Activated CD4-positive, alpha-beta memory T cell treated with anti-CD3 and anti-CD28 coated beads for 36 hours (primary cell): ENCODE results near the gene METTL13. TPM values are rescaled to one million over a fixed set of nuclear protein-coding genes. Genes with fewer than 3 reads are reported as not detected.

ENCODE experiments used
- CTCF ChIA-PET: fragments of 350-600 bp; sonication (Branson Sonifier 250); formaldehyde crosslinking; loops from one replicate; lab custom pipeline; 2021; ENCODE audit warnings: antibody characterized with exemption, inconsistent platforms; lab: Charles Lee
- POLR2A ChIA-PET: fragments of 350-600 bp; sonication (Branson Sonifier 250); formaldehyde crosslinking; loops from one replicate; lab custom pipeline; 2021; ENCODE audit warnings: antibody characterized with exemption; lab: Charles Lee
- DNase-seq: peaks from one replicate; pipeline ENCODE4 v3.0.0-alpha.2; 2020
- H3K27ac Mint-ChIP-seq: one replicate; pipeline ENCODE4 v1.8.0; 2021; ENCODE audit warnings: mixed read lengths
- H3K27me3 Mint-ChIP-seq: one replicate; pipeline ENCODE4 v1.8.0; 2021; ENCODE audit warnings: mixed read lengths
- H3K36me3 Mint-ChIP-seq: one replicate; pipeline ENCODE4 v1.8.0; 2021; ENCODE audit warnings: mixed read lengths
- H3K4me1 Mint-ChIP-seq: one replicate; pipeline ENCODE4 v1.8.0; 2021; ENCODE audit warnings: low read depth, mixed read lengths
- H3K4me3 Mint-ChIP-seq: one replicate; pipeline ENCODE4 v1.8.0; 2021; ENCODE audit warnings: mild to moderate bottlenecking, mixed read lengths
- H3K9me3 Mint-ChIP-seq: one replicate; pipeline ENCODE4 v1.8.0; 2021; ENCODE audit warnings: mixed read lengths
- intact Hi-C: fragments of 100-400 bp; cut with micrococcal nuclease; formaldehyde crosslinking; loops from one replicate; pipeline ENCODE4 v1.15.1; 2023
- total RNA-seq, 2 experiments: library from RNA; stranded (reverse); gene quantifications; one replicate each; pipeline ENCODE4 v1.2.3, GENCODE V29; 2021

METTL13 gene
- total RNA-seq, 2 experiments from 2014 or later = 45.6 to 49.8 TPM

DNA sequence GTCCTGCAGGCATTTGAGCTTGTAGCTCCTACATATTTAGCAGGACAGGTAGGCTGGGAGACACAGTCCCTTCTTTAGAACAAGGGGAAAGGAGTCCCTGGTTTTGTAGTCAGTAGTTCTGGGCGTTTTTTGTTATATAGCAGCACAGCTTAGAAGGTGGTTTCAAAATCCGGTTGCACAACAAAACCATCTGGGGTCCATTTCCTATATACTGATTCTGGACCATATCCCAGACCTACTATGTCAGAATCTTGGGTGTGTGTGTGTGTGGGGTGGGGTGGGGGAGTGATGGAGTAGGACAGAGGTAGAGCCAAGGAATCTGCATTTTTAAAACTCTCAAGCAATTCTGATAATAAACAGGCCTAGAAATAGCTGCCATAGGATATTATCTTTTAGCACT, 21.6 kb downstream of the METTL13 start:
- Mint-ChIP-seq H3K4me1 (peaks cover 3% of the 10 kb centered on the region), H3K4me3 (no peak overlapping the region), H3K36me3 (no peaks in the 10 kb centered on the region), H3K27ac (no peak overlapping the region), H3K9me3 (no peaks in the 10 kb centered on the region), H3K27me3 (no peaks in the 10 kb centered on the region)
- no peak for DNase-seq
- intact Hi-C loops = loop anchor here (5.0 kb wide), 1 partner anchor 39 kb away; the partner anchor contains the start of gene DNM3
- CTCF ChIA-PET = interaction anchor here (1.3 to 8.5 kb wide), 10 partner anchors 9 to 602 kb away, joined by 3 to 238 read pairs (median 10); partner anchors contain the start of gene DNM3
- POLR2A ChIA-PET = no interaction called here

DNA sequence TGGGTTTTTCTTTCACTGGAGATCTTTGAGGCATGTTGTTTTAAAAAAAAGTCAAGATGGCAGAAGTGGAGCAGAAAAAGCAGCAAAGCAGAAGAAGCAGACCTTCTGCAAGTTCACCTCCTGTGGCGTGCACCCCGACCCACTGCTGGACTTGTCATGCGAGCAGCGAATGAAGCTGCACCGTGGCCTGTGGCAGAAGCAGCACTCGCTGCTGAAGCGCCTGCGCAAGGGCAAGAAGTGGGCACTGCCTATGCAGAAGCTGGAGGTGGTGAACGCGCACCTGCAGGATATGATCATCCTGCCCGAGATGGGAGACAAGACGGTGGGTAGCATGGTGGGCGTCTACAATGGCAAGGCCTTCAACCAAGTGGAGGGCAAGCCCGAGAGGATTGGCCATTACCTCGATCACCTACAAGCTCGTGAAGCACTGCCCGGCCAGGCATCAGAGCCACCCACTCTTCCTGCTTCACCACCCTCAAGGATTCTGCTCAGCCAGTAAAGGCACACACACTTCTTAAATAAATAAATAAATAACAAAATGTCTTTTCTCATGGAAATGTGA, 22.1 kb downstream of the METTL13 start:
- Mint-ChIP-seq H3K27ac (no peak overlapping the region), H3K4me1 (peaks cover 3% of the 10 kb centered on the region), H3K4me3 (no peak overlapping the region), H3K36me3 (no peaks in the 10 kb centered on the region), H3K9me3 (no peaks in the 10 kb centered on the region), H3K27me3 (no peaks in the 10 kb centered on the region)
- no peak for DNase-seq
- intact Hi-C loops = loop anchor here (5.0 kb wide), 1 partner anchor 39 kb away; the partner anchor contains the start of gene DNM3
- ChIA-PET CTCF (interaction anchor here (0.7 to 8.5 kb wide), 5 partner anchors 8 to 182 kb away, joined by 3 to 238 read pairs (median 12); partner anchors contain the start of gene DNM3), POLR2A (interaction anchor here (1.8 kb wide), 1 partner anchor 9 kb away, joined by 12 read pairs; no protein-coding TSS in a partner anchor)

DNA sequence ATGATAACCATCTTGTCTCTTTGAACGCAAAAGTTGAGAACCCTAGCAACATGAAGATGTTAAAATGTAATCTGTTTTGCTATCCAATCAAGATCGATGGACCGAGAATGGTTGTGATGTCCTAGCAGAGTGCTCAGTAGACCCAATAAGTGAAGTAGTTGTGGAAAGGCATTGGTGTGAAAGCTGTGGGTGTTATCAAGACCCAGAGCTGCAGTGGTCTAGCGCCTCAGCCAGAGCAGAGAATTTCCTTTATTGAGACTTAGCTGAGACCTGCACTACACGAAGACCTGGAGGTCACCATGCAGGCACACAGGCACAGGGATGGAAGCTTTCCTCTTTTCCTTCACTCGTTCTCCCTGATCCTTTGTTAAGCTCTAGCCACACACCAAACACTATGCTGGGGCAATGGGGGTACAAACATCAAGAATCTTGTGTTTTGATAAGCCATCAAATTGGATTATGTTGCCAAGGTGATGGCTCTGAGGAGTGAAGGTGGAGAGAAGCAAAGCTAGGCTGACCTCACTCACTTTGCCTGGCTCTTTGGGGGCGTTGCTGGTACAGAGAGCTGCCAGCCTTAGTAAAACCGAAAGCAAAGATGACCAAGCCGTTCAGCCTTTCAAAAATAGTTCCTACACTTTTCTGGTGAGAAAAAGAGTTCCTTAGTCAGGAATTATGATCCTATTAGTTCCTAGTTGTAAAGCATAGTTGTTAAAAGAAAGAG, 24.1 kb downstream of the METTL13 start:
- ChIA-PET CTCF (interaction anchor here (1.1 to 8.5 kb wide), 2 partner anchors 39 to 180 kb away, joined by 4 to 238 read pairs; no protein-coding TSS in a partner anchor), POLR2A (no interaction called here)
- intact Hi-C loops = no loop called here
- H3K27me3 Mint-ChIP-seq = no peaks in the 10 kb centered on the region
- no peak for DNase-seq
- H3K36me3 Mint-ChIP-seq = no peaks in the 10 kb centered on the region
- no peak overlapping the region for H3K27ac Mint-ChIP-seq
- H3K4me3 Mint-ChIP-seq = no peak overlapping the region
- peaks cover 3% of the 10 kb centered on the region for H3K4me1 Mint-ChIP-seq
- no peaks in the 10 kb centered on the region for H3K9me3 Mint-ChIP-seq

DNA sequence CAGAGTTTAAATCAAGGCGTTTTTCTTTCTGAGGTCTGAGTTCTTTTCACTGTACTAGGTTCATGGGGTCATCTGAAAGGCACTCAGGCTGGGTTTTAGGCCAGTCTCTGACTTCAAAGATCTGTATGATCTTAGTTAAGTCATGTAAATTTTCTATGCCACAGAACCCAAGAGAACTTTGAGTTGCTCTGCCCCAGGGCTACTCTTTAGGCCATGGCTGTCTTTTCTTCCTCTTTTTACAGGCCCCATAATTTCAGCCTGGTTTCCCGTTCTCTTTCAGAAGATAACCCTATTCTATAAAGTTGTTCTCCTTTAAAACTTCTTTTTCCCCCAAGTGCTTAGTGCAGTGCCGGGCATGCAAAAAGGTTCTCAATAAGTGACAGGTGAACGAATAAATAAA, 26.1 kb downstream of the METTL13 start:
- Mint-ChIP-seq H3K27ac (no peak overlapping the region), H3K9me3 (no peaks in the 10 kb centered on the region), H3K36me3 (no peaks in the 10 kb centered on the region), H3K4me3 (no peak overlapping the region), H3K4me1 (peaks cover 3% of the 10 kb centered on the region), H3K27me3 (no peaks in the 10 kb centered on the region)
- intact Hi-C loops = no loop called here
- ChIA-PET CTCF (no interaction called here), POLR2A (no interaction called here)
- DNase-seq = no peak

DNA sequence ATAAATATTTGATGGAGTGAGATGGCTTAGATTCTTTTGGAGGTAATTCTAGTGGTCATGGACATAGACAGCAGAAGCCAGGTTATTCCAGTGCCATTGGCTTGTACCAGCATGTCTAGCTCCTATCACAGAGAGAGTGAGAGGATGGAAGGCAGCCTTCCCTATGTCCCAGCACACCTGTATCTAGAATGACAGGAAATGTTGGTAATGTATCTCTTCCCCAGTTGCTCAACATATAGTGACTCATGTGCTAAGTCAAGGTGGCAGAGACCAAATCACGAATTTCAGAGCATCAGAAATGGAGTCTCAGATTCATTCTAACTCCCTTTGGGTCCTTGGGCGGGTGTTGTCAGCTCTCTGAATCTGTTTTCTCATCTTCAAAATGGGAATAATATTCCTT, 28.4 kb downstream of the METTL13 start:
- peaks cover 3% of the 10 kb centered on the region for H3K4me1 Mint-ChIP-seq
- POLR2A ChIA-PET = no interaction called here
- CTCF ChIA-PET = interaction anchor here (0.6 to 2.2 kb wide), 2 partner anchors 8 to 35 kb away, joined by 3 to 10 read pairs; no protein-coding TSS in a partner anchor
- no peaks in the 10 kb centered on the region for H3K36me3 Mint-ChIP-seq
- no peak overlapping the region for H3K4me3 Mint-ChIP-seq
- intact Hi-C loops = no loop called here
- H3K27ac Mint-ChIP-seq = no peak overlapping the region
- no peak for DNase-seq
- no peaks in the 10 kb centered on the region for H3K27me3 Mint-ChIP-seq
- H3K9me3 Mint-ChIP-seq = no peaks in the 10 kb centered on the region

GRCh38 chr1:171811672-171812071, 30.2 kb downstream of the METTL13 start:
- no peak for DNase-seq
- H3K36me3 Mint-ChIP-seq = no peaks in the 10 kb centered on the region
- H3K9me3 Mint-ChIP-seq = no peaks in the 10 kb centered on the region
- H3K27me3 Mint-ChIP-seq = no peaks in the 10 kb centered on the region
- CTCF ChIA-PET = interaction anchor here (1.4 to 1.5 kb wide), 2 partner anchors 9 to 172 kb away, joined by 4 to 6 read pairs; no protein-coding TSS in a partner anchor
- intact Hi-C loops = no loop called here
- no peak overlapping the region for H3K4me3 Mint-ChIP-seq
- H3K4me1 Mint-ChIP-seq = no peaks in the 10 kb centered on the region
- POLR2A ChIA-PET = no interaction called here
- no peak overlapping the region for H3K27ac Mint-ChIP-seq

DNA sequence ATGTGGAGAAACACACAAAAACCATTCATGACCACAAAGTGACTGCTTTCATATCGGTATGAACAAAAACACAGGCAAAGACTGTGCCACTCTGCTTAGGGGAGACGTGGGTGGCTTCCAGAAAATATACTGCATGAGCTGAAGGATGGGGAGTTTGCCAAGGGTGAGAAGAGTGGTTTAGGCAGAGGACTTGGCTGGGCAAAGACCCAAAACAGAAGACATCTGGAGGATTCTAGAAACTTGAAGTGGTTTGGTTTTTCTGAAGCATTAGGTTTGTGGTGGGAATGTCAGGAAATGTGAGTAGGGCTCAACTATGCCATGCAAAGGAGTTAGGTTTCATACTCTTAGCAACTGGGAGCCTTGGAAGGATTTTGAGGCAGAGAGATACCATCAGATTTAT, 33.2 kb downstream of the METTL13 start:
- peaks cover 15% of the 10 kb centered on the region for H3K4me1 Mint-ChIP-seq
- no peak overlapping the region for H3K4me3 Mint-ChIP-seq
- H3K9me3 Mint-ChIP-seq = no peaks in the 10 kb centered on the region
- DNase-seq = no peak
- no peak overlapping the region for H3K27ac Mint-ChIP-seq
- H3K36me3 Mint-ChIP-seq = no peaks in the 10 kb centered on the region
- ChIA-PET CTCF (no interaction called here), POLR2A (no interaction called here)
- no peaks in the 10 kb centered on the region for H3K27me3 Mint-ChIP-seq
- intact Hi-C loops = no loop called here

DNA sequence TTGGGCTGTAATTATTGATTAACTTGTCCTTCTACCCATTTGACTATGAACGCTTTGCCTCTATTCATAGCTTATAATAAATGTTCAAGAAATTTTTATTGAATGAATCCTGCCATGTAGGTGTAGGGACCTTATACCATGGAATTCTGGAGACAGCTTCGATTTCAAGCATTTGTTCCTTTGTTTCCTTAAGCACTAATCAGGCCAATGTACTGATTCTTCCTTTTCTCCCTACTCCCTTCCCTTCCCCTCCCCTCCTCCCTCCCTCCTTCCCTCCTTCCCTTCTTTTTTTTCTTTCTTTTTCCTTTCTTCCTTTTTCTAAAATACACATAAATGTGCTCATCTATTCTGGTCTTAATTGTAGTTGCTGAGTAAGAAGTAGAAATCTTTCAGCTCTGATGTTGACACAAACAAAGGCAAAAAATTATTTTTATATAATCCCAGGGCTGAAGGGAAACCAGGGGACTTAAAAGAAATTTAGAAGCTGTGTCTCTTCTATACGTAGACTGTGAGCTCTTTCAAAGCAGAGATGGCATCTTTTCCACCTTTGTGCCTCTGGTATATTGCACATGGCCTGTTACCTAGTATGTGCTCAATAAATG, 34.9 kb downstream of the METTL13 start:
- Mint-ChIP-seq H3K27ac (no peak overlapping the region), H3K36me3 (no peaks in the 10 kb centered on the region), H3K4me3 (no peak overlapping the region), H3K4me1 (peaks cover 15% of the 10 kb centered on the region), H3K27me3 (no peaks in the 10 kb centered on the region), H3K9me3 (no peaks in the 10 kb centered on the region)
- ChIA-PET POLR2A (no interaction called here), CTCF (interaction anchor here (0.6 to 1.1 kb wide), 2 partner anchors 16 to 168 kb away, joined by 3 read pairs; no protein-coding TSS in a partner anchor)
- intact Hi-C loops = loop anchor here (2.0 kb wide), 2 partner anchors 16 to 24 kb away; partner anchors contain the start of gene DNM3
- no peak for DNase-seq

DNA sequence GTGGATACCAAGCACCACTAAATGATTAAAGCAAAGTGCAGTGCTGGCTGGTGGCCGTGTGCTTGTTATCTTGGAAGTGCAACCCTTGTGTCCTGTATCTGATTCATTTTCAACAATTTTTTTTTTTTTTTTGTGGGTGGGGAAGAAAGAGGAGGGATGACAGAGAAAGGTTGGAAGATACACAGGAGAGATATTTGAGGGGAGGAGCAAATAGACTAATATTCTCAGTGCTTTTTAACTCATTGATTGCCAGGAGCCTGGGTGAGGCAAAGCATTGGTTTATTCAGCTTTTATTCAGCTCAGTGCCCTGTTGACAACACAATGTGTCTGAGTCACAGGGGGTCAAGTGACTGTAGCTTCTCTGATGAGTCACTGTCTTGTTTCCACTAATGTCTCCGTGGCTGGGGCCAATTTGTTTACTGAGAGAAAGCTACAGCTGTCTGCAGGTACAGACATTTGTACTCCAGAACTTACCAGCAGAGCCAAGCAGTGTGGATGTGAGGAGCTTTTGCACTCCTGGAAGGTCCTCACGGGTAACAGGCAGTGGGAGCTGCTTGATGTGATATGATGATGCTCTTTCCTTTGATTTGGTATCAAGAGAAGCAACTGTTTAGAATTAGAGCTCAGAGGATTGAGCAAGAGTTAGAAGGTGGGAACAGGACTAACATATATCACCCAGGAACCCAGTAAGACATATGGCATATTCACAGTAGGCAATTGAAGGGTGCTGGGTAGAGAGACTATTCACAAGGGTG, 36.2 kb downstream of the METTL13 start:
- intact Hi-C loops = loop anchor here (1.0 to 2.0 kb wide), 3 partner anchors 17 to 67 kb away; partner anchors contain the start of gene DNM3
- Mint-ChIP-seq H3K9me3 (no peaks in the 10 kb centered on the region), H3K36me3 (no peaks in the 10 kb centered on the region), H3K4me3 (no peak overlapping the region), H3K4me1 (peaks cover 15% of the 10 kb centered on the region), H3K27ac (peak overlapping the region; percentile 61), H3K27me3 (no peaks in the 10 kb centered on the region)
- DNase-seq = peak; percentile 70
- ChIA-PET CTCF (interaction anchor here (1.1 to 1.9 kb wide), 3 partner anchors 16 to 235 kb away, joined by 4 to 10 read pairs (median 5); no protein-coding TSS in a partner anchor), POLR2A (interaction anchor here (0.8 kb wide), 1 partner anchor 24 kb away, joined by 3 read pairs; the partner anchor contains the start of gene DNM3)

DNA sequence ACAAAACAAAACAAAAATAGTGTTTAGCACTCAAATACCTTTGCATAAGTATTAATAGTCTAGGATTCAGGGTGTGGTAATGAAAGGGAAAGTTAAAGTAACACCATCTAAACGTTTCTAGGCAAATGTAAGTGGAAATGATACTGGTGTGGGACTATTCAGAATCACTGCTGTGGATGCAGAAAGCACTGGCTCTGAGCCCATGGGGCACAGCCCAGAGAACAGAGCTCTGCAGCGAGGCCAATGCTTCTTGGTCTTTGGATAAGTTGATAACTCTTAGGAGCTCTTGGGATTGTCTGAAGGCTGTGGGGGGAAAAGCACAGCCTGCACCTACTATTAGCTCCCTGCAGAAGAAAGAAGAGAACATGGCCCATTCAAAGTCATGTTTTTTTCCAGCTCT, 38.5 kb downstream of the METTL13 start:
- no peak for DNase-seq
- Mint-ChIP-seq H3K4me3 (no peak overlapping the region), H3K36me3 (no peaks in the 10 kb centered on the region), H3K4me1 (peaks cover 15% of the 10 kb centered on the region), H3K9me3 (no peaks in the 10 kb centered on the region), H3K27me3 (no peaks in the 10 kb centered on the region), H3K27ac (no peak overlapping the region)
- POLR2A ChIA-PET = no interaction called here
- intact Hi-C loops = no loop called here
- CTCF ChIA-PET = interaction anchor here (1.2 kb wide), 1 partner anchor 18 kb away, joined by 3 read pairs; no protein-coding TSS in a partner anchor

DNA sequence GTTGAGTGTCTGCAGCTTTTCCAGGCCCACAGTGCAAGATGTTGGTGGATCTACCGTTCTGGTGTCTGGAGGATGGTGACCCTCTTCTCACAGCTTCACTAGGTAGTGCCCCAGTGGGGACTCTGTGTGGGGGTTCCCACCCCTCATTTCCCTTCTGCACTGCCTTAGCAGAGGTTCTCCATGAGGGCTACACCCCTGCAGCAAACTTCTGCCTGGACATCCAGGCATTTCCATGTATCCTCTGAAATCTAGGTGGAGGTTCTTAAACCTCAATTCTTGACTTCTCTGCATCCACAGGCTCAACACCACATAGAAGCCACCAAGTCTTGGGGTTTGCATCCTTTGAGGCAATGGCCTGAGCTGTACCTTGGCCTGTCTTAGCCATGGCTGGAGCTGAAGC, 45.5 kb downstream of the METTL13 start:
- Mint-ChIP-seq H3K36me3 (peaks cover 16% of the 10 kb centered on the region), H3K27me3 (no peaks in the 10 kb centered on the region), H3K27ac (no peak overlapping the region), H3K9me3 (peaks cover 25% of the 10 kb centered on the region), H3K4me3 (no peak overlapping the region), H3K4me1 (no peaks in the 10 kb centered on the region)
- POLR2A ChIA-PET = no interaction called here
- intact Hi-C loops = no loop called here
- DNase-seq = no peak
- CTCF ChIA-PET = no interaction called here
